Measurements from ENCODE around the gene KCP. TPM values are rescaled to one million over a fixed set of nuclear protein-coding genes. Genes with fewer than 3 reads are reported as not detected.

KCP gene
- total RNA-seq, 1 donor: 1.1 TPM

- Histone ChIP-seq H3K4me1 (ENCODE audit: insufficient read depth, low read length) (peaks cover 3% of the 10 kb centered on the region), H2AFZ (ENCODE audit: low read length) (peak overlapping the region; percentile 57), H3K9me3 (ENCODE audit: low read depth, low read length) (no peaks in the 10 kb centered on the region), H3K79me2 (ENCODE audit: insufficient read depth, low read length) (no peaks in the 10 kb centered on the region), H4K20me1 (ENCODE audit: insufficient read depth, low read length) (no peaks in the 10 kb centered on the region), H3K27me3 (ENCODE audit: insufficient read depth, low read length) (peaks cover 53% of the 10 kb centered on the region), H3K36me3 (ENCODE audit: insufficient read depth, low read length) (no peaks in the 10 kb centered on the region), H3K4me2 (ENCODE audit: insufficient read depth, low read length) (peak overlapping the region; percentile 81), H3K27ac (ENCODE audit: low read depth, low read length) (no peak overlapping the region), H3K4me3 (ENCODE audit: insufficient read depth, low read length) (peak overlapping the region; percentile 66)
- DNase-seq (ENCODE audit: insufficient read length, low spot score, missing footprints): peak; percentile 85
- TF ChIP-seq CTCF (IDR thresholded peaks at IDR 0.05; ENCODE audit: extremely low read depth, low read depth, low read length): no peak
These were observed 28.1 kb upstream of the KCP start for GRCh38 chr7:128938544-128939074.

GRCh38 chr7:128937647-128938543 is 27.4 kb upstream of the KCP start, which contains the start of gene IRF5:
Gene IRF5 (plus strand): TSS chr7:128937927. CDS start chr7:128942082, 4,155 bp downstream.
- Histone ChIP-seq H2AFZ (ENCODE audit: low read length) (peak within 1 kb of the TSS; percentile 57), H3K4me2 (ENCODE audit: insufficient read depth, low read length) (peak within 1 kb of the TSS; percentile 81), H3K4me3 (ENCODE audit: insufficient read depth, low read length) (peak within 1 kb of the TSS; percentile 66), H3K79me2 (ENCODE audit: insufficient read depth, low read length) (no peaks in the 10 kb centered on the region), H3K27me3 (ENCODE audit: insufficient read depth, low read length) (peaks cover 53% of the 10 kb centered on the region), H3K4me1 (ENCODE audit: insufficient read depth, low read length) (peaks cover 3% of the 10 kb centered on the region), H3K9me3 (ENCODE audit: low read depth, low read length) (no peaks in the 10 kb centered on the region), H3K27ac (ENCODE audit: low read depth, low read length) (no peak within 1 kb of the TSS), H3K36me3 (ENCODE audit: insufficient read depth, low read length) (no peaks in the 10 kb centered on the region), H4K20me1 (ENCODE audit: insufficient read depth, low read length) (no peaks in the 10 kb centered on the region)
- TF ChIP-seq CTCF (IDR thresholded peaks at IDR 0.05; ENCODE audit: extremely low read depth, low read depth, low read length): no peak
- DNase-seq (ENCODE audit: insufficient read length, low spot score, missing footprints): peak; percentile 74

DNA sequence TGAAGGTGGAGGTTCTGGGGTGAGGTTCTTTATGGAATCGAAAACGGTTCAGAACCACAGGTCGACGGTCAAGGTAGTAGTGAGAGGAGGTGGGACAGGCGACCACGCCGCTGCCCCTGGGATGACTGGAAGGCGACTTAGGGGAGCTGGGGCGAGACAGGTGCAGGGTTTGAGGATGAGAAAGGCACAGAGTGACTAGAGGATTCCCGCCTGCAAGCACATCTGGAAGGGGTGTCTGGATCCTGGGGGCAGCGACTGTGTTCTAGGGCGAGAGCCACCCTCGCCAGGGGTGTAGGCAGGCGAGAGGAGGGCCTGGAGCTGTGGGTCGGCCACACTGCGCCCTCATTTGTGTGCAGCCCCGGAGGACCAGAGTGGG is 26.8 kb upstream of the KCP start:
- H4K20me1 ChIP-seq (ENCODE audit: insufficient read depth, low read length): no peaks in the 10 kb centered on the region
- no peak for TF ChIP-seq CTCF (IDR thresholded peaks at IDR 0.05; ENCODE audit: extremely low read depth, low read depth, low read length)
- no peak overlapping the region for H3K27ac ChIP-seq (ENCODE audit: low read depth, low read length)
- no peaks in the 10 kb centered on the region for H3K9me3 ChIP-seq (ENCODE audit: low read depth, low read length)
- H3K27me3 ChIP-seq (ENCODE audit: insufficient read depth, low read length): peaks cover 53% of the 10 kb centered on the region
- no peaks in the 10 kb centered on the region for H3K79me2 ChIP-seq (ENCODE audit: insufficient read depth, low read length)
- no peak overlapping the region for H3K4me2 ChIP-seq (ENCODE audit: insufficient read depth, low read length)
- no peak overlapping the region for H3K4me3 ChIP-seq (ENCODE audit: insufficient read depth, low read length)
- peaks cover 3% of the 10 kb centered on the region for H3K4me1 ChIP-seq (ENCODE audit: insufficient read depth, low read length)
- H2AFZ ChIP-seq (ENCODE audit: low read length): no peak overlapping the region
- peak; percentile 39 for DNase-seq (ENCODE audit: insufficient read length, low spot score, missing footprints)
- H3K36me3 ChIP-seq (ENCODE audit: insufficient read depth, low read length): no peaks in the 10 kb centered on the region

DNA sequence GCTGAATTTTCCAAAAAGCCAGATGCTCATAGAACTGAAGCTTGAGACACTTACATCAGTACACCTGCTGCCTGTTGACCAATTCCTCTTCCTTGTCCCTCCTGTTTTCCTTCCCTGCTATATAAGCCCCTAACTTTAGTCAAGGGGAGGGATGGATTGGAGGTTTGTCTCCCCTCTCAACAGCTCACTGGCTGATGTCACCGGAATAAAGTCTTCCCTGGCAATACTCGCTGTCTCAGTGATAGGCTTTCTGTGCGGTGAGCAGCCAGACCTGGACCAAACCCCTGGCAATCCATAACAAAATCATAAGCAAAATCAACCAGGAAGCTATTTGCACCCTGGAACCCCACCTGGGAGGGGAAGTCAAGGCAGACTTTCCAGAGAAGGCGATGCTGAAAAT is 26.3 kb upstream of the KCP start:
- H3K36me3 ChIP-seq (ENCODE audit: insufficient read depth, low read length): no peaks in the 10 kb centered on the region
- no peak overlapping the region for H2AFZ ChIP-seq (ENCODE audit: low read length)
- no peaks in the 10 kb centered on the region for H3K79me2 ChIP-seq (ENCODE audit: insufficient read depth, low read length)
- H3K27me3 ChIP-seq (ENCODE audit: insufficient read depth, low read length): peaks cover 53% of the 10 kb centered on the region
- H3K4me3 ChIP-seq (ENCODE audit: insufficient read depth, low read length): no peak overlapping the region
- H3K9me3 ChIP-seq (ENCODE audit: low read depth, low read length): no peaks in the 10 kb centered on the region
- H3K4me2 ChIP-seq (ENCODE audit: insufficient read depth, low read length): no peak overlapping the region
- TF ChIP-seq CTCF (IDR thresholded peaks at IDR 0.05; ENCODE audit: extremely low read depth, low read depth, low read length): no peak
- DNase-seq (ENCODE audit: insufficient read length, low spot score, missing footprints): peak; percentile 58
- no peak overlapping the region for H3K27ac ChIP-seq (ENCODE audit: low read depth, low read length)
- no peaks in the 10 kb centered on the region for H4K20me1 ChIP-seq (ENCODE audit: insufficient read depth, low read length)
- H3K4me1 ChIP-seq (ENCODE audit: insufficient read depth, low read length): peaks cover 3% of the 10 kb centered on the region
